ENCODE measurements around the gene C5orf58. TPM values are rescaled to one million over a fixed set of nuclear protein-coding genes. Genes with fewer than 3 reads are reported as not detected.

C5orf58 gene
- total and polyA plus RNA-seq, 10 of the 15 experiments (the other 5 are each of a cell fraction or from before 2014, with no cell fraction given): 0.13 to 0.27 (median 0.26) TPM; not detected in 7

DNA sequence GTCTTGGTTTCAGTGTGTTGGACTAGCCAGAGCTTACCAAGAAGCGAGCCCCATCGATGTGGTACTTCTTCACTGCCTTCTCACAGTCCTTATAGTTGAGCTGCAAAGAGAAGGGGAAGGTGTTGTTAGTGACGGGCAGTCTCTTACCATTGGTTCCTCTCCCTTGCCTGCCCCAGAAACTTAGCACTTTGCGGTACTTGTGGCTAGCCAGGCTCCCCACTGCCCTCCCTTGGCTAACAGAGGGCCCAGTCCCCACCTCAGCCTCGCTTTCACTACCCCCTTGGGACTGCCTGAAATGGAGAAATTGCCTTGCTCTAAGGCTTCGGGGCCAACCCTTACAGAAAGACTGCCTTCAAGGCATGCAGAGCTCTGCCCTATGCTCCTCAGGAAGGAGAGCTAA, 60.5 kb downstream of the C5orf58 start (continued):
- TF ChIP-seq, protein P1, sequence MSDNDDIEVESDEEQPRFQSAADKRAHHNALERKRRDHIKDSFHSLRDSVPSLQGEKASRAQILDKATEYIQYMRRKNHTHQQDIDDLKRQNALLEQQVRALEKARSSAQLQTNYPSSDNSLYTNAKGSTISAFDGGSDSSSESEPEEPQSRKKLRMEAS (IDR thresholded peaks at IDR 0.05; ENCODE audit: low read depth, low read length): no peak
- TF ChIP-seq, protein P2, sequence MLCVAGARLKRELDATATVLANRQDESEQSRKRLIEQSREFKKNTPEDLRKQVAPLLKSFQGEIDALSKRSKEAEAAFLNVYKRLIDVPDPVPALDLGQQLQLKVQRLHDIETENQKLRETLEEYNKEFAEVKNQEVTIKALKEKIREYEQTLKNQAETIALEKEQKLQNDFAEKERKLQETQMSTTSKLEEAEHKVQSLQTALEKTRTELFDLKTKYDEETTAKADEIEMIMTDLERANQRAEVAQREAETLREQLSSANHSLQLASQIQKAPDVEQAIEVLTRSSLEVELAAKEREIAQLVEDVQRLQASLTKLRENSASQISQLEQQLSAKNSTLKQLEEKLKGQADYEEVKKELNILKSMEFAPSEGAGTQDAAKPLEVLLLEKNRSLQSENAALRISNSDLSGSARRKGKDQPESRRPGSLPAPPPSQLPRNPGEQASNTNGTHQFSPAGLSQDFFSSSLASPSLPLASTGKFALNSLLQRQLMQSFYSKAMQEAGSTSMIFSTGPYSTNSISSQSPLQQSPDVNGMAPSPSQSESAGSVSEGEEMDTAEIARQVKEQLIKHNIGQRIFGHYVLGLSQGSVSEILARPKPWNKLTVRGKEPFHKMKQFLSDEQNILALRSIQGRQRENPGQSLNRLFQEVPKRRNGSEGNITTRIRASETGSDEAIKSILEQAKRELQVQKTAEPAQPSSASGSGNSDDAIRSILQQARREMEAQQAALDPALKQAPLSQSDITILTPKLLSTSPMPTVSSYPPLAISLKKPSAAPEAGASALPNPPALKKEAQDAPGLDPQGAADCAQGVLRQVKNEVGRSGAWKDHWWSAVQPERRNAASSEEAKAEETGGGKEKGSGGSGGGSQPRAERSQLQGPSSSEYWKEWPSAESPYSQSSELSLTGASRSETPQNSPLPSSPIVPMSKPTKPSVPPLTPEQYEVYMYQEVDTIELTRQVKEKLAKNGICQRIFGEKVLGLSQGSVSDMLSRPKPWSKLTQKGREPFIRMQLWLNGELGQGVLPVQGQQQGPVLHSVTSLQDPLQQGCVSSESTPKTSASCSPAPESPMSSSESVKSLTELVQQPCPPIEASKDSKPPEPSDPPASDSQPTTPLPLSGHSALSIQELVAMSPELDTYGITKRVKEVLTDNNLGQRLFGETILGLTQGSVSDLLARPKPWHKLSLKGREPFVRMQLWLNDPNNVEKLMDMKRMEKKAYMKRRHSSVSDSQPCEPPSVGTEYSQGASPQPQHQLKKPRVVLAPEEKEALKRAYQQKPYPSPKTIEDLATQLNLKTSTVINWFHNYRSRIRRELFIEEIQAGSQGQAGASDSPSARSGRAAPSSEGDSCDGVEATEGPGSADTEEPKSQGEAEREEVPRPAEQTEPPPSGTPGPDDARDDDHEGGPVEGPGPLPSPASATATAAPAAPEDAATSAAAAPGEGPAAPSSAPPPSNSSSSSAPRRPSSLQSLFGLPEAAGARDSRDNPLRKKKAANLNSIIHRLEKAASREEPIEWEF (IDR thresholded peaks at IDR 0.05; ENCODE audit: insufficient replicate concordance, low read depth, low read length): peak; percentile 33
- TF ChIP-seq RAD21 (IDR thresholded peaks at IDR 0.05; ENCODE audit: insufficient read depth, low read depth, low read length) (peak; percentile 34; the same call in 1 of the 2 replicates), MTA2 (IDR thresholded peaks at IDR 0.05; ENCODE audit: low read depth) (peak; percentile 82), SMARCA5 (IDR thresholded peaks at IDR 0.05) (peak; percentile 68; the same call in 1 of the 2 replicates), PAX5 (IDR thresholded peaks at IDR 0.05; ENCODE audit: borderline replicate concordance, low read depth, low read length) (peak; percentile 71; the same call in 1 of the 2 replicates), CREB1 (IDR thresholded peaks at IDR 0.05; ENCODE audit: low read depth) (no peak), GATAD2B (conservative IDR thresholded peaks at IDR 0.05; ENCODE audit: low read depth) (peak; percentile 89), CBFB (IDR thresholded peaks at IDR 0.05; ENCODE audit: low read depth) (peak; percentile 92), HDGF (IDR thresholded peaks at IDR 0.05) (peak; percentile 78; the same call in 1 of the 2 replicates), POLR2AphosphoS5 (IDR thresholded peaks at IDR 0.05; ENCODE audit: low read length) (no peak), CHD2 (IDR thresholded peaks at IDR 0.05; ENCODE audit: borderline replicate concordance, low read depth, low read length) (peak; percentile 51; the same call in 1 of the 2 replicates), SMAD1 (IDR thresholded peaks at IDR 0.05; ENCODE audit: low read depth, partially characterized antibody) (no peak), ZNF24 (IDR thresholded peaks at IDR 0.05) (peak; percentile 83; the same call in 1 of the 2 replicates), WRNIP1 (IDR thresholded peaks at IDR 0.05; ENCODE audit: borderline replicate concordance, low read depth, low read length) (no peak), SRF (IDR thresholded peaks at IDR 0.05; ENCODE audit: low read depth in 2 of 2, low read length in 2 of 2) (0 out of 4 replicates have a peak, but pooled peaks of 1 of the 2 experiments have one; percentile 25), MYB (IDR thresholded peaks at IDR 0.05; ENCODE audit: borderline replicate concordance, low read depth, low read length) (no peak), DPF2 (IDR thresholded peaks at IDR 0.05) (peak; percentile 77), YY1 (IDR thresholded peaks at IDR 0.05; ENCODE audit: low read depth, low read length) (0 out of 2 replicates have a peak, but pooled peaks have one; percentile 23), TCF12 (IDR thresholded peaks at IDR 0.05; ENCODE audit: low read depth, low read length) (0 out of 2 replicates have a peak, but pooled peaks have one; percentile 29), RB1 (IDR thresholded peaks at IDR 0.05; ENCODE audit: borderline replicate concordance) (peak; percentile 50; the same call in 1 of the 2 replicates), RELA (IDR thresholded peaks at IDR 0.05; ENCODE audit: borderline replicate concordance, partially characterized antibody) (peak; percentile 56), FOS (IDR thresholded peaks at IDR 0.05; ENCODE audit: borderline replicate concordance, extremely low read depth, insufficient read length) (no peak), MXI1 (IDR thresholded peaks at IDR 0.05; ENCODE audit: low read depth, low read length) (peak; percentile 65), RUNX3 (IDR thresholded peaks at IDR 0.05; ENCODE audit: low read length) (peak; percentile 98), LARP7 (IDR thresholded peaks at IDR 0.05) (no peak)
- TF ChIP-seq, protein P3, sequence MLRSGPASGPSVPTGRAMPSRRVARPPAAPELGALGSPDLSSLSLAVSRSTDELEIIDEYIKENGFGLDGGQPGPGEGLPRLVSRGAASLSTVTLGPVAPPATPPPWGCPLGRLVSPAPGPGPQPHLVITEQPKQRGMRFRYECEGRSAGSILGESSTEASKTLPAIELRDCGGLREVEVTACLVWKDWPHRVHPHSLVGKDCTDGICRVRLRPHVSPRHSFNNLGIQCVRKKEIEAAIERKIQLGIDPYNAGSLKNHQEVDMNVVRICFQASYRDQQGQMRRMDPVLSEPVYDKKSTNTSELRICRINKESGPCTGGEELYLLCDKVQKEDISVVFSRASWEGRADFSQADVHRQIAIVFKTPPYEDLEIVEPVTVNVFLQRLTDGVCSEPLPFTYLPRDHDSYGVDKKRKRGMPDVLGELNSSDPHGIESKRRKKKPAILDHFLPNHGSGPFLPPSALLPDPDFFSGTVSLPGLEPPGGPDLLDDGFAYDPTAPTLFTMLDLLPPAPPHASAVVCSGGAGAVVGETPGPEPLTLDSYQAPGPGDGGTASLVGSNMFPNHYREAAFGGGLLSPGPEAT (IDR thresholded peaks at IDR 0.05; ENCODE audit: low read depth): peak; percentile 67; the same call in 1 of the 2 replicates

Data from GM12878 (cell line).